Fibroblast of lung (primary cell): Measurements from ENCODE around the gene KCNJ2.

Experiments
- CTCF ChIP-seq, 2 donors: IDR thresholded peaks in 1 of 2; conservative IDR thresholded peaks in 1 of 2; 1 replicate in 1 of 2; 2 replicates in 1 of 2; pipeline ENCODE4 v1.5.1; 2011 to 2012; ENCODE audit warnings: low read length in 2 of 2, control low read depth in 1 of 2, inconsistent platforms in 1 of 2, low read depth in 1 of 2, mild to moderate bottlenecking in 1 of 2
- EZH2 ChIP-seq: IDR thresholded peaks from 2 replicates; pipeline ENCODE4 v1.5.1; 2012; ENCODE audit warnings: low read length, control low read depth, mild to moderate bottlenecking; ENCODE audit errors: missing control alignments

- no peak for TF ChIP-seq CTCF (conservative IDR thresholded peaks at IDR 0.05 in 1 of 2, IDR thresholded peaks at IDR 0.05 in 1 of 2; ENCODE audit: low read depth in 1 of 2, low read length in 2 of 2)
- no peak for TF ChIP-seq EZH2
These were observed 33.5 kb downstream of the KCNJ2 start for GRCh38 chr17:70202840-70203239.
